ENCODE measurements around the gene SLU7. TPM values are rescaled to one million over a fixed set of nuclear protein-coding genes. Genes with fewer than 3 reads are reported as not detected.

The SLU7 gene
- total RNA-seq, 2 donors from 2014 or later: 18.8 to 42.8 TPM

- intact Hi-C loops (cut with DNase I): no loop called here
- Histone ChIP-seq H3K27ac (no peak overlapping the region), H3K36me3 (replicated peaks in 1 of 2; ENCODE audit: insufficient read depth in 1 of 2, low read depth in 2 of 2) (no peaks in the 10 kb centered on the region), H3K9me3 (no peaks in the 10 kb centered on the region), H3K27me3 (no peaks in the 10 kb centered on the region), H3K4me3 (no peak overlapping the region), H3K4me1 (peaks cover 14% of the 10 kb centered on the region)
- TF ChIP-seq CTCF (IDR thresholded peaks at IDR 0.05): no peak
- no peak for TF ChIP-seq POLR2A (IDR thresholded peaks at IDR 0.05)
- WGBS, 2 donors: 79 to 86% methylated on average over 6 of the region's 6 CpGs
- no peak for DNase-seq
- ATAC-seq: no peak
Measured at GRCh38 chr5:160461378-160461777, 42.5 kb upstream of the SLU7 start.

GRCh38 chr5:160460377-160461049, 41.6 kb upstream of the SLU7 start:
- Histone ChIP-seq H3K4me3 (no peak overlapping the region), H3K36me3 (replicated peaks in 1 of 2; ENCODE audit: insufficient read depth in 1 of 2, low read depth in 2 of 2) (no peaks in the 10 kb centered on the region), H3K27me3 (no peaks in the 10 kb centered on the region), H3K27ac (no peak overlapping the region), H3K4me1 (peaks cover 11% of the 10 kb centered on the region), H3K9me3 (no peaks in the 10 kb centered on the region)
- no peak for ATAC-seq
- intact Hi-C loops (cut with DNase I): no loop called here
- DNase-seq: no peak
- TF ChIP-seq CTCF (IDR thresholded peaks at IDR 0.05) (no peak), POLR2A (IDR thresholded peaks at IDR 0.05) (no peak)
- 86% methylated on average over 4 of the region's 4 CpGs for WGBS, 2 donors

GRCh38 chr5:160458806-160459800, 40.2 kb upstream of the SLU7 start:
- Histone ChIP-seq H3K4me1 (peaks cover 7% of the 10 kb centered on the region), H3K4me3 (no peak overlapping the region), H3K9me3 (no peaks in the 10 kb centered on the region), H3K27me3 (no peaks in the 10 kb centered on the region), H3K36me3 (replicated peaks in 1 of 2; ENCODE audit: insufficient read depth in 1 of 2, low read depth in 2 of 2) (no peaks in the 10 kb centered on the region), H3K27ac (no peak overlapping the region)
- intact Hi-C loops (cut with DNase I): no loop called here
- no peak for DNase-seq
- no peak for ATAC-seq
- no peak for TF ChIP-seq POLR2A (IDR thresholded peaks at IDR 0.05)
- TF ChIP-seq CTCF (IDR thresholded peaks at IDR 0.05): no peak
- WGBS, 2 donors: 71 to 79% methylated on average over 8 of the region's 8 CpGs

- Histone ChIP-seq H3K27me3 (no peaks in the 10 kb centered on the region), H3K9me3 (no peaks in the 10 kb centered on the region), H3K36me3 (replicated peaks in 1 of 2; ENCODE audit: insufficient read depth in 1 of 2, low read depth in 2 of 2) (no peaks in the 10 kb centered on the region), H3K27ac (no peak overlapping the region), H3K4me1 (no peaks in the 10 kb centered on the region), H3K4me3 (no peak overlapping the region)
- TF ChIP-seq CTCF (IDR thresholded peaks at IDR 0.05) (no peak), POLR2A (IDR thresholded peaks at IDR 0.05) (no peak)
- WGBS, 2 donors: 83 to 90% methylated on average over 5 of the region's 5 CpGs
- DNase-seq: no peak
- no peak for ATAC-seq
- intact Hi-C loops (cut with DNase I): no loop called here
Measured at GRCh38 chr5:160457252-160457651, 38.4 kb upstream of the SLU7 start.

Data from body of pancreas (tissue), 4 donors.